Adrenal gland (tissue), 12 donors: ENCODE data around the gene LRP2. TPM values are rescaled to one million over a fixed set of nuclear protein-coding genes. Genes with fewer than 3 reads are reported as not detected.
A peak's percentile ranks its signal among the peaks of the same experiment; 100 is the strongest.
"Not testable (repeated sequence)": the region's sequence is repeated elsewhere in the genome, so short reads cannot be mapped to it uniquely, and the experiment has no call there.

Experiments
- DNase-seq, 7 donors: peaks; one replicate each; pipeline ENCODE4 v3.0.0-alpha.2; 2019 to 2020
- H3K27ac ChIP-seq, 5 donors: fragments of 200-600 bp; sonication (generic) in 4 of 5; 1 replicate in 3 of 5; 2 replicates in 2 of 5; pipeline versions ENCODE4 v1.5.1 to v1.8.0; 2016 to 2020; ENCODE audit warnings: mild to moderate bottlenecking in 1 of 5
- H3K27me3 ChIP-seq: fragments of 200-600 bp; 2 replicates; pipeline ENCODE4 v1.8.0; 2021
- H3K36me3 ChIP-seq, 2 donors: fragments of 200-600 bp; replicated peaks in 1 of 2; 1 replicate in 1 of 2; 2 replicates in 1 of 2; pipeline versions ENCODE4 v1.5.1 to v1.8.0; 2018 to 2022
- H3K4me1 ChIP-seq, 2 donors: fragments of 200-600 bp; replicated peaks in 1 of 2; 1 replicate in 1 of 2; 2 replicates in 1 of 2; pipeline versions ENCODE4 v1.5.1 to v1.8.0; 2018 to 2021
- H3K4me3 ChIP-seq, 4 donors: fragments of 200-600 bp; sonication (generic) in 3 of 4; one replicate each; pipeline ENCODE4 v1.5.1; 2016 to 2018
- H3K9me3 ChIP-seq, 3 donors: fragments of 200-600 bp; sonication (generic) in 1 of 3; replicated peaks in 1 of 3; 1 replicate in 2 of 3; 2 replicates in 1 of 3; pipeline versions ENCODE4 v1.5.1 to v1.8.0; 2016 to 2021
- CTCF ChIP-seq, 6 experiments: fragments of 450-650 bp in 4 of 6; fragments of 200-600 bp in 2 of 6; sonication (generic) in 1 of 6; IDR thresholded peaks; 1 replicate in 5 of 6; 2 replicates in 1 of 6; pipeline versions ENCODE4 v1.5.1 to v1.8.0; 2016 to 2021; ENCODE audit warnings: antibody characterized with exemption in 6 of 6, mild to moderate bottlenecking in 2 of 6, moderate library complexity in 1 of 6
- POLR2A ChIP-seq, 2 donors: fragments of 450-650 bp; IDR thresholded peaks; one replicate each; pipeline ENCODE4 v1.6.1; 2017; ENCODE audit warnings: antibody characterized with exemption in 2 of 2, mild to moderate bottlenecking in 2 of 2, moderate library complexity in 1 of 2
- WGBS, 4 donors: extraction: QIAGEN DNeasy Blood & Tissue Kit in 2 of 4; methylation state at CpG; one replicate each; pipeline versions ENCODE4 v1.1.5 to v1.1.7; 2013 to 2017; 5-methylcytosine and 5-hydroxymethylcytosine counted together
- intact Hi-C, 2 donors: fragments of 100-400 bp; cut with DNase I; formaldehyde crosslinking; loops; one replicate each; pipeline versions ENCODE4 v1.14.1 to v1.15.0; 2022 to 2023
- polyA plus RNA-seq, 3 donors: library from polyadenylated mRNA; stranded (reverse); fragments of 200-250 nt in 2 of 3; fragments of 350-450 nt in 1 of 3; fragmentation: Illumina TruSeq in 1 of 3; extraction: RNeasy Lipid Tissue Mini Kit (QIAGEN cat#74804) in 1 of 3; gene quantifications; one replicate each; pipeline ENCODE4 v1.2.3, GENCODE V29; 2013 to 2014
- total RNA-seq, 9 donors: library from RNA; depleted of rRNA in 4 of 9; stranded (reverse); fragments of >200 nt in 4 of 9; fragments of 120-200 nt in 1 of 9; fragmentation: NEBNext Ultra II Directional in 1 of 9; extraction: Animal tissue kit (Norgen Biotek cat#: 25700) in 1 of 9; gene quantifications; one replicate each; pipeline versions ENCODE4 v1.1.0 to v1.2.4, GENCODE V29; 2013 to 2023
- donor health status: healthy with polysubstance abuse.
- donor health status: Bipolar disorder and iron deficiency.
- donor health status: DM: yes; HTN: yes; CAD: no.
- donor health status: DM: no; HTN: no; CAD: no.
- donor health status: DM: no; HTN: no; CAD: no.
- donor health status: DM: yes; HTN: yes; CAD: no.

LRP2 gene
- total and polyA plus RNA-seq, 12 donors: 0.04 to 0.43 (median 0.10) TPM; not detected in 8

- WGBS, 4 donors: 78 to 92% (median 82%) methylated on average over 1 to 3 of the region's 3 CpGs
- DNase-seq: no peak
- no peaks in the 10 kb centered on the region for H3K36me3 ChIP-seq
- intact Hi-C loops: no loop called here
- no peaks in the 10 kb centered on the region for H3K4me1 ChIP-seq
- no peak overlapping the region for H3K4me3 ChIP-seq
- TF ChIP-seq CTCF (IDR thresholded peaks at IDR 0.05) (no peak), POLR2A (IDR thresholded peaks at IDR 0.05) (no peak)
- H3K27me3 ChIP-seq: no peaks in the 10 kb centered on the region
- H3K9me3 ChIP-seq: no peaks in the 10 kb centered on the region
- no peak overlapping the region for H3K27ac ChIP-seq
Measured at GRCh38 chr2:169136885-169137534, 225.3 kb downstream of the LRP2 start.

DNA sequence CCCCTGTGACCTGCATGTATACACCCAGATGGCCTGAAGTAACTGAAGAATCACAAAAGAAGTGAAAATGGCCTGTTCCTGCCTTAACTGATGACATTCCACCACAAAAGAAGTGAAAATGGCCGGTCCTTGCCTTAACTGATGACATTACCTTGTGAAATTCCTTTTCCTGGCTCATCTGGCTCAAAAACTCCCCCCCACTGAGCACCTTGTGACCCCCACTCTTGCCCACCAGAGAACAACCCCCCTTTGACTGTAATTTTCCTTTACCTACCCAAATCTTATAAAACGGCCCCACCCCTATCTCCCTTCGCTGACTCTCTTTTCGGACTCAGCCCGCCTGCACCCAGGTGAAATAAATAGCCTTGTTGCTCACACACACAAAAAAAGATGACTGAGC, 225.9 kb downstream of the LRP2 start:
- intact Hi-C loops, H3K27ac ChIP-seq: not testable (repeated sequence)
- WGBS, 4 donors: 67 to 90% (median 83%) methylated on average over 4 to 5 of the region's 5 CpGs

GRCh38 chr2:169134272-169134671, 228.1 kb downstream of the LRP2 start:
- H3K4me3 ChIP-seq, intact Hi-C loops, H3K27ac ChIP-seq, DNase-seq, H3K9me3 ChIP-seq, H3K27me3 ChIP-seq, H3K4me1 ChIP-seq, H3K36me3 ChIP-seq: not testable (repeated sequence)
- WGBS, 4 donors: 76 to 91% (median 82%) methylated on average over 6 of the region's 6 CpGs

More for the DNA sequence above, 225.9 kb downstream of the LRP2 start:
- not testable (repeated sequence) for H3K9me3 ChIP-seq, DNase-seq, H3K36me3 ChIP-seq, H3K4me1 ChIP-seq, H3K27me3 ChIP-seq, H3K4me3 ChIP-seq

- Histone ChIP-seq H3K27ac (no peak overlapping the region), H3K9me3 (no peaks in the 10 kb centered on the region), H3K4me1 (no peaks in the 10 kb centered on the region), H3K27me3 (no peaks in the 10 kb centered on the region), H3K4me3 (no peak overlapping the region), H3K36me3 (no peaks in the 10 kb centered on the region)
- TF ChIP-seq CTCF (IDR thresholded peaks at IDR 0.05) (peak; percentile 62 to 87 (median 80)), POLR2A (IDR thresholded peaks at IDR 0.05) (no peak)
- no peak for DNase-seq
- intact Hi-C loops: no loop called here
- WGBS, 4 donors: 24 to 32% (median 30%) methylated on average over 9 of the region's 9 CpGs
Measured at GRCh38 chr2:169131587-169132512, 230.5 kb downstream of the LRP2 start.

DNA sequence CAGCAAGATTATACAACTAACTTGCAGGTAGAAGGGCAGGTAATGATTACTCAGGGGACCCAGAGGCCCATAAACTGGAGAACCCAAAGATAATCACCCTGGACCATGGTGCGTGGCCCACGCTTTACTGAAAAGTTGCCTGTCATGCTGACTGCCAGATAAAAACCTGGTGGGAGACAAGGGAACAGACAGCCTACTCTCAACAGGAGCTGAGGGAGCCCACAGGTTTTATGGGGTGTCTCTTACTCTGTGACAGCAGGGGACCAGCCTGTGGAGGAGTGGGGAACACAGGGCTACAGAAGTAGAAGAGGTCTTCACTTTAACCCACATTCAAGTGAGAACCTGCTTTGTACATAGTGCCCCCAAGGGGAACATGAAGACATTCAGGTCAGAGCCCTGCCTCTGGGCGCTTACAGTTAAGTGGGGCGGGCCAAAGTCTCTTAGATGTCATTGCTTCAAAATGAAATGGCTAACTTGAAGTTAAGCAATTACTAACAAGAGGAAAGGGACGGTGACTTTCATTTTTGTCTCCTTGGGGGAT, 232.6 kb downstream of the LRP2 start:
- no peak overlapping the region for H3K27ac ChIP-seq
- intact Hi-C loops: no loop called here
- no peak for TF ChIP-seq CTCF (IDR thresholded peaks at IDR 0.05)
- H3K4me3 ChIP-seq: no peak overlapping the region
- no peaks in the 10 kb centered on the region for H3K4me1 ChIP-seq
- DNase-seq: no peak
- no peaks in the 10 kb centered on the region for H3K9me3 ChIP-seq
- no peaks in the 10 kb centered on the region for H3K36me3 ChIP-seq
- no peaks in the 10 kb centered on the region for H3K27me3 ChIP-seq
- WGBS, 4 donors: 87 to 95% (median 92%) methylated on average over 5 of the region's 5 CpGs
